ENCODE results near the gene DPH7. TPM values are rescaled to one million over a fixed set of nuclear protein-coding genes. Genes with fewer than 3 reads are reported as not detected.
A peak's percentile ranks its signal among the peaks of the same experiment; 100 is the strongest.

Gene DPH7
- total and polyA plus RNA-seq, 5 experiments from 2014 or later, result 26.2 to 80.7 (median 32.8) TPM

DNA sequence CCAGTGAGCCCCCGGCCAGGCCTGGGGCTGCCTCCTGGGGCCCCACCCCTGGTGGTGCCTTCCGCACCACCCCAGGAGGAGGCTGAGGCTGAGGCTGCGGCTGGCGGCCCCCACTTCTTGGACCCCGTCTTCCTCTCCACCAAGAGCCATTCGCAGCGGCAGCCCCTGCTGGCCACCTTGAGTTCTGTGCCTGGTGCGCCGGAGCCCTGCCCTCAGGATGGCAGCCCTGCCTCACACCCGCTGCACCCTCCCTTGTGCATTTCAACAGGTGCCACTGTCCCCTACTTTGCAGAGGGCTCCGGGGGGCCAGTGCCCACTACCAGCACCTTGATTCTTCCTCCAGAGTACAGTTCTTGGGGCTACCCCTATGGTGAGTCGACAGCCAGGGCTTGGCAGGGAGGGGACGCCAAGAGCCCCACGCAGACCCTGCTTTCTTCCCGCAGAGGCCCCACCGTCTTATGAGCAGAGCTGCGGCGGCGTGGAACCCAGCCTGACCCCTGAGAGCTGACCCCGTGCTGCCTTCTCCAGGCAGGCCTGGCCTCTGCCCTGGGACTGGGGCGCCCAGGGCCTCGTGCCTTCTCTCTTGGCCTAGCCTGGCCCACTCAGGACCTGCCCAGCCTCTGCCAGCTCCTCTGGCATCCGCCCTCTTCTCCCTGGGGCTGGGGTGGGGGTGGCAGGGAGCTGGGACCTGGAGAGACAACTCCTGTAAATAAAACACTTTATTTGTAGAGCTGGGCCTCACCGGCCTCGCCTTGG is 36.1 kb upstream of the DPH7 start:
- Mint-ChIP-seq H3K4me3 (no peak overlapping the region), H3K36me3 (peaks cover 0 to 3% (median 0%) of the 10 kb centered on the region in 3 donors), H3K9me3 (no peaks in the 10 kb centered on the region), H3K27ac (peak overlapping the region in 1 of 10 donors; percentile 25), H3K27me3 (no peaks in the 10 kb centered on the region), H3K4me1 (peaks cover 18 to 44% (median 33%) of the 10 kb centered on the region in 4 donors)
- POLR2A ChIA-PET, result no interaction called here
- no peak for ATAC-seq
- DNase-seq, result no peak

DNA sequence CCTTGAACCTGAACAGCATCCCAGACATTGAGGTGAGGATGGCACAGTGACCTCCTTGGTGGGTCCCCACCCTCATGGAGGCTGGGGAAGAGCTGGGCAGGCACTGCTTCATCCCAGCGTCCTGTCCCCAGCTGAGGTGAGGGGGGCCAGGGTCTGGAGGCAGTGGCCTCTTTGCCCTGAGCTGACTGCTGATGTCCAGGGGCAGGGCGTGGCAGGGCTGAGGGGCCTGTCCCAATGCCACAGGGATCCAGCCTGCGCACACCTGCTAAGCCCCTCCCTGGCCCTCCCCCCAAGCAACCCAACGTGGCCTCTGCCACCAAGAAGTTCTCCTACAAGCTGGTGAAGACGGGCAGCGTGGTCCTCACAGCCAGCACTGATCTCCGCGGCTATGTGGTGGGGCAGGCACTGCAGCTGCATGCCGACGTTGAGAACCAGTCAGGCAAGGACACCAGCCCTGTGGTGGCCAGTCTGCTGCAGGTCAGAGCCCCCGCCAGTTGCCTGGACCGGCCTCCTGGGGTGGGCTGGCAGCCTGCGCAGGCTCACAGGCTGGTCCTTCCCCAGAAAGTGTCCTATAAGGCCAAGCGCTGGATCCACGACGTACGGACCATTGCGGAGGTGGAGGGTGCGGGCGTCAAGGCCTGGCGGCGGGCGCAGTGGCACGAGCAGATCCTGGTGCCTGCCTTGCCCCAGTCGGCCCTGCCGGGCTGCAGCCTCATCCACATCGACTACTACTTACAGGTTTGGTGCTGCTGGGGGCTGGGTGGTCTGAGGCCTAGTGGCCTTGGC is 35.2 kb upstream of the DPH7 start:
- H3K4me1 Mint-ChIP-seq, result peaks cover 16 to 44% (median 30%) of the 10 kb centered on the region in 4 donors
- POLR2A ChIA-PET, result no interaction called here
- no peaks in the 10 kb centered on the region for H3K27me3 Mint-ChIP-seq
- no peaks in the 10 kb centered on the region for H3K9me3 Mint-ChIP-seq
- no peak for DNase-seq
- peaks cover 0 to 3% (median 0%) of the 10 kb centered on the region in 3 donors for H3K36me3 Mint-ChIP-seq
- ATAC-seq, result no peak
- H3K4me3 Mint-ChIP-seq, result peak overlapping the region in 1 of 10 donors; percentile 24
- H3K27ac Mint-ChIP-seq, result no peak overlapping the region

DNA sequence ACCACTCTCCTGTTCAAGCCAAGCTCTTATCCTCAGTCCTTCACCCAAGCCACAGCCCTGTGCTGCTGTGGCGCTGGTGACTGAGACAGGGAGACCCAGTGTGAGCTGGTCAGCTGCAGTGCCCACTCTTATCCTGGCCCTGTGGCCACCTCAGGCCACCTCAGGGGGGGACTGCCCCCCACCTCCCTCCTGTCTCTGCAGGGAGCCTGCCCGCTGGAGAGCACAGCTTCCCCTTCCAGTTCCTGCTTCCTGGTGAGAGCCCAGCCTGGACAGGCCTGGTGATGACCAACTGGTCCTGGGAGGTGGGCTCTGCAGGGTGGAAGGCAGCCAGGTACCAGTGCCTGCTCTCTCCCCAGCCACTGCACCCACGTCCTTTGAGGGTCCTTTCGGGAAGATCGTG is 34.5 kb upstream of the DPH7 start:
- DNase-seq (no peak), ATAC-seq (no peak)
- no peaks in the 10 kb centered on the region for H3K9me3 Mint-ChIP-seq
- POLR2A ChIA-PET, result no interaction called here
- H3K27ac Mint-ChIP-seq, result peak overlapping the region in 3 of 10 donors; percentile 15 to 63 (median 20)
- H3K27me3 Mint-ChIP-seq, result no peaks in the 10 kb centered on the region
- H3K4me1 Mint-ChIP-seq, result peaks cover 16 to 50% (median 32%) of the 10 kb centered on the region in 4 donors
- peak overlapping the region in 1 of 10 donors; percentile 41 for H3K4me3 Mint-ChIP-seq
- peaks cover 0 to 3% (median 0%) of the 10 kb centered on the region in 3 donors for H3K36me3 Mint-ChIP-seq

DNA sequence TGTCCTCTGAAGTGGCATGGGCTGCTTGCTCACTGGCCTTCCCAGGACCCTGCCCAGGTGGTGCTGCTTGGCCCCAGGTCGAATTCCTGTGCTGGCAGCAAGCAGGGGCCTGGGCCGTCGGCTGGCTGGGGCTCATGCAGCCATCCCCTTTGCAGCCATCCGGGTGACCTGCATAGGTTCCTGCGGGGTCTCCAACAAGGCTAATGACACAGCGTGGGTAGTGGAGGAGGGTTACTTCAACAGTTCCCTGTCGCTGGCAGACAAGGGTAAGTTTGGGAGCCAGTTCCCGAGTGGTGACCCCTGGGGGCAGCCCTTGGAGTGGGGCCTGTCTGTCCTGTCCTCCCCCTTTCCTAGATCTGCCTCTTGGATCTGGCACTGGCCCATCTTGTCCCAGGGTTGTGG is 34.0 kb upstream of the DPH7 start:
- ATAC-seq, result no peak
- no peak for DNase-seq
- Mint-ChIP-seq H3K4me1 (peaks cover 11 to 50% (median 30%) of the 10 kb centered on the region in 4 donors), H3K27ac (peak overlapping the region in 2 of 10 donors; percentile 53 to 63), H3K36me3 (peaks cover 0 to 3% (median 0%) of the 10 kb centered on the region in 3 donors), H3K9me3 (no peaks in the 10 kb centered on the region), H3K27me3 (no peaks in the 10 kb centered on the region), H3K4me3 (peak overlapping the region in 1 of 10 donors; percentile 41)
- POLR2A ChIA-PET, result no interaction called here

DNA sequence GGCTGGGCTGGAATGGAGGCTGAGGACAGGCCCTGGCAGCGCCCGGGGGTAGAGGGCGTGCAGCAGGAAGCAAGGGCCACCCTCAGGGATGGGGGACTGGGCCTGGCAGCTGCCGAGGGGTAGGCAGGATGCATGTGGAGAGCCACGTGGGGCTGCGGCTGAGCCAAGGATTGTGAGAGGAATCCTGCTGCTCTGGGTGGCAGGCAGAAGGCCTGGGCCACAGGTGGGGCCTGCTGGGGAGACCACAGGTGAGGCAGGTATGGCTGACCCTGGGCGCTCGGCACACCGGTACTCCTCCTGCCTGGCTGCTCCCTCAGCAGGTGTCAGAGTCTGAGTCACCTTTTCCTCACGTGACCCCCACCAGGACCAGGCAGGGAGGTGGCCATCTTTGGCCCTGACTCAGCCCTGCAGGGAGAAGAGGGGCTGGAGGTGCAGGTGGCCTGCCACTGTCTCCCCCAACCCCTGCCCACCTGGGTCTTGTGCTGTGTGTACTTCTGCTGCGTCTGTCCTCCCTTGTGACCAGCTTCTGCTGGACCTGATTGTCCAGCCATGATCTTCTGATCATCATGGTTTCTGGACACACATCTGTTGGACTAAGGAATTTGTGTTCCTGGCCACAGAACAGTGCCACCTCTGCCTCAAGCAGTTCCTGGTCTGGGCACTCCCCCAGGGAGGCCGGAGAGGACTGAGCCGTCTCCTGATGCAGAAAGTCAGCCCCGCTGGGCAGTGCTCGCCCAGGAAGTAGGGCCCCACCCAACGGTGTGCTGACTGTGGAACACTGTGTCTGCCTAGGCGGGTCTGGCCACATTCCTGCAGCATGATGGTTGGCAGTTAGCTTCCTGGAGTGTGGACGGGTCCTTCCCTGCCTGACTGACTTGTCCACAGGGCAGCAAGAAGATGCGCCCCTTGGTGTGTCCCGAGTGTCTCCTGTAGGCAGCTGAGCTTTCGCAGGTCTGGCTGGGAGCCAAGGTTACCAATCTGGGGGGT is 33.2 kb upstream of the DPH7 start:
- peak overlapping the region in 9 of 10 donors; percentile 13 to 76 (median 61) for H3K27ac Mint-ChIP-seq
- H3K4me3 Mint-ChIP-seq, result peak overlapping the region in 4 of 10 donors; percentile 46 to 64 (median 51)

DNA sequence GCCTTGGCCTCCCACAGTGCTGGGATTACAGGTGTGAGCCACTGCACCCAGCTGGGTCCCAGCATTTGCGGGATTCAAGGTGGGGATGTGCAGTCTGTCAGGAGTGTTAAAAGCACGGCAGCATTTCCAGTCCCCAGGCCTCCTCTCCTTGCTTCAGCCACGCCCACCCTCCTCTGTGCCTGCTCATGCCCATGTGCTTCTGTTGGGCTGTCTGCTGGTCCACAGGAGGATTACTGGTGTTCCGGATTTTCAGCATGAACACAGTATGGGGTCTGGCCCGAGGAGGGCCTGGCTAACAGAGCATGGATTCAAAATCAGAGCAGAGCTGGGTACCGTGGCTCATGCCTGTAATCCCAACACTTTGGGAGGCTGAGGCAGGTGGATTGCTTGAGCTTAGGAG is 32.2 kb upstream of the DPH7 start:
- Mint-ChIP-seq H3K27ac (peak overlapping the region in 7 of 10 donors; percentile 32 to 75 (median 63)), H3K4me3 (peak overlapping the region in 4 of 10 donors; percentile 44 to 64 (median 48))
- no peak for ATAC-seq

More for the DNA sequence above, 33.2 kb upstream of the DPH7 start:
- peaks cover 10 to 50% (median 30%) of the 10 kb centered on the region in 4 donors for H3K4me1 Mint-ChIP-seq
- DNase-seq, result no peak
- H3K27me3 Mint-ChIP-seq, result no peaks in the 10 kb centered on the region
- H3K36me3 Mint-ChIP-seq, result peaks cover 0 to 3% (median 0%) of the 10 kb centered on the region in 3 donors
- no peaks in the 10 kb centered on the region for H3K9me3 Mint-ChIP-seq
- POLR2A ChIA-PET, result interaction anchor here (1.1 kb wide), 1 partner anchor 23 kb away, joined by 5 read pairs; no protein-coding TSS in a partner anchor
- ATAC-seq, result peak; percentile 33 to 68

DNA sequence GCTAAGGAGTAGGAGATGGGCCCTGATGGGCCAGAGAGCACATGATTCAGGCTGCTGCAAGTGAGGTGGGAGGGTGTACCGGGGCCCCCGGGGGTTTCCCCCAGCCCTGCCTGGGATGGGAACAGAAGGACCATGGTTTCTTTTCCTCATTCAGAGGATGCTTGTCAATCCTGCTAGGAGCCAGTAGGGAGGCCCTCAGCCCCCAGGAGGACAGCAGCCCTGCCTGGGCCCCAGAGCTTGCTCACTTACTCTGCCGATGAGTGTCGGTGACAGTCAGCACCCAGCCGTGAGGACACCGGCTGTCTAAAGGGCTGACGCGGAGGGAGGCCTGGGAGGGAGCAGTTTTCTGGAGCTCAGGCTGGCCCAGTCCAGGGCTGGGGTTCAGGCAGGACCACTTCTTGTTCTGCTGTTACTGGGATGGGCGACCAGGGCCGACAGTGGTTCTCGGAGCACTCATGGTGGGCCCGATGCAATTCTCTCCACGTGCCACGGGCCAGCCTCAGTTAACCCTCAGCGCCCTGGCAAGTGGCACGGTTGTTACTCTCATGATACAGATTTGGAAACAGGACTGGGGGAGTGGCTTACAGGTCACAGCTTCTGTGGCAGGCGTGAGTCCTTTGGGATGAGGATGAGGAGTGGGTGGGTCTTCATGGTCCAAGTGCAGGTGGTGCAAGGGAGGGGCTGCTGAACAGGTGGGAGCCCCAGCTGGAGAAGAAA is 28.6 kb upstream of the DPH7 start:
- POLR2A ChIA-PET, result interaction anchor here (0.6 to 1.8 kb wide), 5 partner anchors 11 to 29 kb away, joined by 3 to 15 read pairs (median 4); partner anchors contain the start of genes DPH7, EHMT1 and ZMYND19
- peaks cover 14 to 48% (median 39%) of the 10 kb centered on the region in 4 donors for H3K4me1 Mint-ChIP-seq
- peak overlapping the region; percentile 70 to 90 (median 81) for H3K4me3 Mint-ChIP-seq
- peak in 1 of 10 donors; percentile 63 for DNase-seq
- no peaks in the 10 kb centered on the region for H3K27me3 Mint-ChIP-seq
- ATAC-seq, result no peak
- no peaks in the 10 kb centered on the region for H3K9me3 Mint-ChIP-seq
- peak overlapping the region in 5 of 10 donors; percentile 36 to 86 (median 44) for H3K27ac Mint-ChIP-seq
- H3K36me3 Mint-ChIP-seq, result no peaks in the 10 kb centered on the region

More for the DNA sequence above, 32.2 kb upstream of the DPH7 start:
- H3K9me3 Mint-ChIP-seq, result no peaks in the 10 kb centered on the region
- no peaks in the 10 kb centered on the region for H3K27me3 Mint-ChIP-seq
- POLR2A ChIA-PET, result interaction anchor here (1.1 to 2.6 kb wide), 2 partner anchors 8 to 22 kb away, joined by 5 to 10 read pairs; partner anchors contain the start of gene EHMT1
- H3K36me3 Mint-ChIP-seq, result peaks cover 0 to 3% (median 0%) of the 10 kb centered on the region in 3 donors
- H3K4me1 Mint-ChIP-seq, result peaks cover 10 to 52% (median 34%) of the 10 kb centered on the region in 4 donors
- no peak for DNase-seq

DNA sequence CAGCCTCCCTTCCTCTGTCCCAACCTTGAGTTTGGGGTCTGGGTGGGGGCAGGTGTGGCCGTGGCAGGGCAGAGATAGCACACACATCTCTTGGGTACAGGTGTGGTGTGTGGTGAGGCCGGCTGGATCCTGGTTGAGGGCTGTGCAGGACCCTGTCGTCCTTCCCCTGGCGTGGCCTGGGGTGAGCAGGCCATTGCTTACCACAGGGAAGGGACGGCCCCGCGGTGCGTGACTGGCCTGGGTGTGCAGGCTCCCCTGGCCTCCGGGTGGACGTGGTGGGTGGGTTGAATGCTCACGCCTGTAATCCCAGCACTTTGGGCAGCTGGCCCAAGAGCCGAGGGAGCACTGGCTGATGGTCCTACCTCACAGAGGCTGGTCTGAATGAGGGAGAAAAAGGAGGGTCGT is 28.0 kb upstream of the DPH7 start:
- H3K27ac Mint-ChIP-seq, result peak overlapping the region in 4 of 10 donors; percentile 34 to 86 (median 54)
- peaks cover 11 to 42% (median 34%) of the 10 kb centered on the region in 4 donors for H3K4me1 Mint-ChIP-seq
- peak in 1 of 10 donors; percentile 62 for DNase-seq
- H3K27me3 Mint-ChIP-seq, result no peaks in the 10 kb centered on the region
- no peaks in the 10 kb centered on the region for H3K9me3 Mint-ChIP-seq
- peak overlapping the region; percentile 70 to 90 (median 81) for H3K4me3 Mint-ChIP-seq
- POLR2A ChIA-PET, result interaction anchor here (0.6 to 1.8 kb wide), 5 partner anchors 12 to 28 kb away, joined by 3 to 15 read pairs (median 4); partner anchors contain the start of genes DPH7, EHMT1 and ZMYND19
- no peak for ATAC-seq
- H3K36me3 Mint-ChIP-seq, result no peaks in the 10 kb centered on the region

DNA sequence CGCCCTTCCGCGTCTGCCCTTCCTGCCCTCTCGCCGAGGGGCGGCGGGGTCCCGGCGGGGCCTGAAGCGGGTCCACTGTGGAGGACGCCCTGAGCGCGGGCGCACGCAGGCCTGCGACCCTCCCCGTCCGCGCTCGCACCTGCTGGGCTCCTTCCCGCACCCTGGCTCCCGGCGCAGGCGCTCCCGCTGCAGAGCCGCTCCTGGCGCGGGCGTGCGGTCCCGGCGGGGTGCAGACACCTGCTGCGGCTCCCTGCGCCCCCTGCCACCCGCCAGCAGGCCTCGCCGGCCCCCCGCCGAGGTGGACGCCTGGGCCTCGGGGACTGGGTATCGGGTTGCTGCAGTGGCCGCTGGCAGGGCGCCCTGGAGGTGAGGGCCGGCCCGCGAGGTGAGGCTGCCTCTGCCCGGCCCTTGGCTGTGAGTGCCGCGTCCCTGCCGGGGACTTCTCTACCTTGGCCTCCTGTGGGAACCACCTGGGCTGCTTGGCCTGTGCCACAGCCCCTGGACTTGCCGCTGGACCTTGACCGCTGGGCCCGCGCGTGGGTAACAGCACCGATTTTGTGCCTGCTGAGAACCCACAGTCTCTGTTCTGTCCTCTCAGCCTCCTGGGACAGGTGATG is 27.4 kb upstream of the DPH7 start:
- H3K27me3 Mint-ChIP-seq, result no peaks in the 10 kb centered on the region

DNA sequence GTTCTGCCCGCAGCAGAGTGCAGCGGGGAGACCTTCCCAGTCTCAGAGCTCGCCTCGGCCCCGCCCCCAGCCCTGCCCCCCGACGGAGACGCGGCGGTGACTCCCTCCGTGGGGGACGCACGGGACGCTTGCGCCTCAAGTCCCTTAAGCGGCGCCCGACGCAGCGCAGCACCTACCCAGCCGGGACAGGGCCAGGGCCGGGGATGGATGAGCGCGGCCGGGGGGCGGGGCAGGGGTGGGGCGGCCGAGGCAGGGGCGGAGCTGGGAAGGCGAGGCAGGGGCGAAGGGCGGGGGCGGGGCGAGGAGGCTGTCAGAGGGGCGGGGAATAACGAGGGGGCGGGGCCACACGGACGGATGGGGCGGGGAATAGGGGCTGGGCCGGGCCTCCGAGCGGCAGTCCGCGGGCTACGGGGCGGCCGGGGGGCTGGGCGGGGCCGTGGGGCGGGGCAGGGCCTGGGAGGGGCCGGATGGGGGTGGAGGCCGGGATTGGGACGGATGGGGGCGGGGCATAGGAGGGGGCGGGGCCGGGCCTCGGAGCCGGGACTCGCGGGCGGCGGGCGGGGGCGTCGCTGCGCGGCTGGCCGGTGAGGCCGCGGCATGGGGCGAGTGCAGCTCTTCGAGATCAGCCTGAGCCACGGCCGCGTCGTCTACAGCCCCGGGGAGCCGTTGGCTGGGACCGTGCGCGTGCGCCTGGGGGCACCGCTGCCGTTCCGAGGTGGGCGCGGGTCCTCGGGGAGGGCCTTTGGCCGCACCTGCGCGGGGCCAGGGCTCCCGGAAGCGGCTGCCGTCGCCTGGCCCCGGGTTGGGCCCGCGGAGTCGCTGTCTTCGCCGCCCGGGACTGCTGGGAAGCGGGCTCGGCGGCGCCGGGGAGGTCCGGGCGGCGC is 26.6 kb upstream of the DPH7 start, which contains the start of gene ARRDC1:
Gene ARRDC1, plus strand, starts transcription at position 566 of the 884 bp plus-strand sequence. Its CDS starts 32 bp downstream, at position 598.
- H3K27me3 Mint-ChIP-seq, result no peaks in the 10 kb centered on the region
- DNase-seq, result peak; percentile 83 to 97 (median 91)

More for the DNA sequence above, 27.4 kb upstream of the DPH7 start:
- peaks cover 8 to 36% (median 29%) of the 10 kb centered on the region in 4 donors for H3K4me1 Mint-ChIP-seq
- no peaks in the 10 kb centered on the region for H3K9me3 Mint-ChIP-seq
- no peaks in the 10 kb centered on the region for H3K36me3 Mint-ChIP-seq
- DNase-seq, result peak in 2 of 10 donors; percentile 33 to 37
- H3K27ac Mint-ChIP-seq, result peak overlapping the region in 4 of 10 donors; percentile 62 to 78 (median 70)
- POLR2A ChIA-PET, result interaction anchor here (1.4 to 1.6 kb wide), 3 partner anchors 12 to 24 kb away, joined by 3 to 15 read pairs (median 3); partner anchors contain the start of gene EHMT1
- ATAC-seq, result peak; percentile 4 to 12
- peak overlapping the region; percentile 70 to 90 (median 81) for H3K4me3 Mint-ChIP-seq

More for the DNA sequence above, 26.6 kb upstream of the DPH7 start, which contains the start of gene ARRDC1:
- Mint-ChIP-seq H3K36me3 (no peaks in the 10 kb centered on the region), H3K9me3 (no peaks in the 10 kb centered on the region), H3K4me1 (peaks cover 8 to 35% (median 26%) of the 10 kb centered on the region in 4 donors), H3K4me3 (peak within 1 kb of the TSS; percentile 70 to 90 (median 81)), H3K27ac (peak within 1 kb of the TSS in 4 of 10 donors; percentile 62 to 78 (median 72))
- ATAC-seq, result peak; percentile 88 to 90
- POLR2A ChIA-PET, result interaction anchor here (0.6 to 1.6 kb wide), 6 partner anchors 11 to 878 kb away, joined by 3 to 14 read pairs (median 4); partner anchors contain the start of genes EHMT1 and ZMYND19
